DOHH2 (cell line): ENCODE results near the gene CALR.
A peak's percentile ranks its signal among the peaks of the same experiment; 100 is the strongest.

ENCODE experiments used
- H3F3A ChIP-seq: fragments of 200-600 bp; sonication (generic), shearing (Covaris generic); 2 replicates; pipeline ENCODE4 v1.6.0; 2016; ENCODE audit warnings: antibody characterized with exemption, mild to moderate bottlenecking; ENCODE audit not compliant: control insufficient read depth, insufficient read depth
- H3K27ac ChIP-seq: fragments of 200-600 bp; sonication (generic); 2 replicates; pipeline ENCODE4 v1.5.1; 2014; ENCODE audit warnings: low read depth, mild to moderate bottlenecking, low read length, moderate library complexity
- H3K27me3 ChIP-seq: fragments of 200-600 bp; sonication (generic); 2 replicates; pipeline ENCODE4 v1.6.1; 2014; ENCODE audit warnings: mild to moderate bottlenecking, low read length, mixed read lengths; ENCODE audit not compliant: control insufficient read depth
- H3K36me3 ChIP-seq: fragments of 200-600 bp; sonication (generic); 2 replicates; pipeline ENCODE4 v1.6.1; 2014; ENCODE audit warnings: mild to moderate bottlenecking, low read length, moderate library complexity, mixed read lengths; ENCODE audit not compliant: control insufficient read depth
- H3K4me1 ChIP-seq: fragments of 200-600 bp; sonication (generic); 2 replicates; pipeline ENCODE4 v1.6.1; 2014; ENCODE audit warnings: mild to moderate bottlenecking, low read length, mixed read lengths; ENCODE audit not compliant: control insufficient read depth
- H3K4me2 ChIP-seq: fragments of 200-600 bp; sonication (generic); 2 replicates; pipeline ENCODE4 v1.6.0; 2014; ENCODE audit warnings: mild to moderate bottlenecking, low read length, moderate library complexity
- H3K4me3 ChIP-seq: fragments of 200-600 bp; sonication (generic); 2 replicates; pipeline ENCODE4 v1.5.1; 2014; ENCODE audit warnings: mild to moderate bottlenecking, low read length, mixed read lengths
- H3K79me2 ChIP-seq: fragments of 200-600 bp; sonication (generic); 2 replicates; pipeline ENCODE4 v1.6.1; 2014; ENCODE audit warnings: mild to moderate bottlenecking, low read length, mixed read lengths; ENCODE audit not compliant: control insufficient read depth
- H3K9me2 ChIP-seq: fragments of 200-600 bp; sonication (generic); replicated peaks from 2 replicates; pipeline ENCODE4 v1.6.1; 2014; ENCODE audit warnings: mild to moderate bottlenecking, low read length, mixed read lengths; ENCODE audit not compliant: control insufficient read depth
- H3K9me3 ChIP-seq: fragments of 200-600 bp; sonication (generic); 2 replicates; pipeline ENCODE4 v1.6.1; 2014; ENCODE audit warnings: antibody characterized with exemption, low read length, mixed read lengths; ENCODE audit not compliant: control insufficient read depth, insufficient read depth
- H4K20me1 ChIP-seq: fragments of 200-600 bp; sonication (generic); 2 replicates; pipeline ENCODE4 v1.6.0; 2014; ENCODE audit warnings: low read depth, mild to moderate bottlenecking, antibody characterized with exemption, low read length, moderate library complexity; ENCODE audit not compliant: control insufficient read depth, insufficient read depth
- CTCF ChIP-seq: fragments of 200-600 bp; sonication (generic); IDR thresholded peaks from one replicate; pipeline ENCODE4 v1.5.1; 2014; ENCODE audit warnings: antibody characterized with exemption, mild to moderate bottlenecking, low read depth, low read length; ENCODE audit not compliant: poor library complexity, severe bottlenecking
- EZH2phosphoT487 ChIP-seq: fragments of 200-600 bp; sonication (generic); IDR thresholded peaks from 2 replicates; pipeline ENCODE4 v1.6.1; 2017; ENCODE audit warnings: borderline replicate concordance, mild to moderate bottlenecking, antibody characterized with exemption, low read length, moderate library complexity, mixed read lengths

CALR gene

DNA sequence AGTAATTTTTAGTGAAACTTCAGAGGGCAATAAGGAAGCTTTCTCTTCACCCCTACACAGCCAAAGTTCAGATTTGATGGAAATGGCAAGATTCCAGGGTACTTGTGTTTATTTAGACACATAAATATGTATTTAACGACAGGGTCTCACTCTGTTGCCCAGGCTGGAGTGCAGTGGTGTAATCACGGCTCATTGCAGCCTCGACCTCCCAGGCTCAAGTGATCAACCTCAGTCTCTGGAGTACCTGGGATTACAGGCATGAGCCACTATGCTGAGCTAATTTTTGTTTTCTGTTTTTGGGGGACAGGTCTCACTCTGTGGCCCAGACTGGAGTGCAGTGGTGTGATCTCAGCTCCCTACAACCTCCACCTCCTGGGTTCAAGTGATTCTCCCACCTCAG lies 17.4 kb upstream of the CALR start:
- no peak overlapping the region for H3K4me2 ChIP-seq
- no peaks in the 10 kb centered on the region for H4K20me1 ChIP-seq
- H3K27me3 ChIP-seq: no peaks in the 10 kb centered on the region
- H3K27ac ChIP-seq: peak overlapping the region; percentile 33; the same call in 1 of the 2 replicates
- H3K79me2 ChIP-seq: no peaks in the 10 kb centered on the region
- no peak overlapping the region for H3K4me3 ChIP-seq
- peaks cover 14% of the 10 kb centered on the region for H3F3A ChIP-seq
- no peaks in the 10 kb centered on the region for H3K9me3 ChIP-seq
- peaks cover 34% of the 10 kb centered on the region for H3K36me3 ChIP-seq
- TF ChIP-seq EZH2phosphoT487 (no peak), CTCF (no peak)
- H3K4me1 ChIP-seq: peaks cover 9% of the 10 kb centered on the region
- no peaks in the 10 kb centered on the region for H3K9me2 ChIP-seq

GRCh38 chr19:12922959-12923358 lies 15.4 kb upstream of the CALR start:
- no peak overlapping the region for H3K4me3 ChIP-seq
- peaks cover 9% of the 10 kb centered on the region for H3K4me1 ChIP-seq
- H3K9me3 ChIP-seq: no peaks in the 10 kb centered on the region
- TF ChIP-seq EZH2phosphoT487 (no peak), CTCF (no peak)
- no peaks in the 10 kb centered on the region for H3K27me3 ChIP-seq
- no peaks in the 10 kb centered on the region for H4K20me1 ChIP-seq
- peaks cover 14% of the 10 kb centered on the region for H3F3A ChIP-seq
- H3K79me2 ChIP-seq: no peaks in the 10 kb centered on the region
- no peak overlapping the region for H3K4me2 ChIP-seq
- H3K9me2 ChIP-seq: no peaks in the 10 kb centered on the region
- peaks cover 45% of the 10 kb centered on the region for H3K36me3 ChIP-seq
- no peak overlapping the region for H3K27ac ChIP-seq

- H3K9me3 ChIP-seq: no peaks in the 10 kb centered on the region
- no peak for TF ChIP-seq CTCF
- TF ChIP-seq EZH2phosphoT487: no peak
- no peaks in the 10 kb centered on the region for H3K27me3 ChIP-seq
- H3K79me2 ChIP-seq: peaks cover 5% of the 10 kb centered on the region
- H4K20me1 ChIP-seq: no peaks in the 10 kb centered on the region
- no peak overlapping the region for H3K27ac ChIP-seq
- no peak overlapping the region for H3K4me3 ChIP-seq
- H3K4me1 ChIP-seq: no peaks in the 10 kb centered on the region
- no peaks in the 10 kb centered on the region for H3K9me2 ChIP-seq
- H3K36me3 ChIP-seq: peaks cover 62% of the 10 kb centered on the region
- H3K4me2 ChIP-seq: no peak overlapping the region
- H3F3A ChIP-seq: peaks cover 14% of the 10 kb centered on the region
These were observed 13.6 kb upstream of the CALR start for GRCh38 chr19:12924621-12925310.
